Measurements from ENCODE around the gene FBXO11. TPM values are rescaled to one million over a fixed set of nuclear protein-coding genes. Genes with fewer than 3 reads are reported as not detected.

Gene FBXO11
- total RNA-seq = 10 to 100 TPM; 60.2 to 67.9 TPM

GRCh38 chr2:47906157-47907038 lies at the start of gene FBXO11:
Gene FBXO11 (minus strand): TSS chr2:47906498. CDS start chr2:47905720, 778 bp downstream.

GRCh38 chr2:47782671-47783485 lies 123.4 kb downstream of the FBXO11 start, which contains the start of gene MSH6:
Gene MSH6 (plus strand): TSS chr2:47783145. CDS start chr2:47783234, 89 bp downstream.

Other genes with a start within 250 kb of the FBXO11 start
- 10 to 100 TPM; 73.3 to 75.0 TPM for gene MSH6, start 123.4 kb downstream of the FBXO11 start, total RNA-seq